Endothelial cell of umbilical vein (primary cell): ENCODE results near the gene GCNT1. TPM values are rescaled to one million over a fixed set of nuclear protein-coding genes. Genes with fewer than 3 reads are reported as not detected.

Experiments
- BruUV-seq: library from RNA; stranded (reverse); fragments of 400-500 nt; replicated peaks from 2 replicates; lab custom pipeline; 2021; lab: Mats Ljungman, UMichigan
- CTCF ChIA-PET: fragments of 300-600, 350-600 bp; sonication (Branson Sonifier 250); formaldehyde crosslinking; loops from one replicate; lab custom pipeline; 2021; ENCODE audit warnings: antibody characterized with exemption, inconsistent platforms; lab: Charles Lee
- POLR2A ChIA-PET: fragments of 300-600, 350-600 bp; sonication (Branson Sonifier 250); formaldehyde crosslinking; loops from one replicate; lab custom pipeline; 2021; ENCODE audit warnings: antibody characterized with exemption, inconsistent platforms; lab: Charles Lee
- DNase-seq: peaks from one replicate; pipeline ENCODE4 v3.0.0-alpha.2; 2011; ENCODE audit warnings: low read depth, low spot score
- FAIRE-seq: peaks from 2 replicates; lab custom pipeline; 2011; peaks lifted over from hg19 to GRCh38; lab: Jason Lieb, UNC
- H2AFZ ChIP-seq: 2 replicates; pipeline ENCODE4 v1.6.0; 2012; ENCODE audit warnings: low read depth, low read length, control low read depth, inconsistent platforms
- H3K27ac ChIP-seq: 2 replicates; pipeline ENCODE4 v1.5.1; 2011; ENCODE audit warnings: low read depth, mild to moderate bottlenecking, control low read depth, low read length, moderate library complexity; ENCODE audit not compliant: insufficient read depth
- H3K27me3 ChIP-seq, 2 experiments: 2 replicates each; pipeline versions ENCODE4 v1.6.0 to v1.6.1; 2011; ENCODE audit warnings: low read length in 2 of 2, mixed read lengths in 1 of 2; ENCODE audit not compliant: control insufficient read depth in 2 of 2, insufficient read depth in 2 of 2
- H3K36me3 ChIP-seq, 2 experiments: 2 replicates in 1 of 2; 3 replicates in 1 of 2; pipeline ENCODE4 v1.5.1; 2011; ENCODE audit warnings: low read length in 2 of 2, mild to moderate bottlenecking in 1 of 2, moderate library complexity in 1 of 2; ENCODE audit not compliant: control insufficient read depth in 2 of 2, insufficient read depth in 2 of 2; ENCODE audit errors: extremely low read depth in 1 of 2
- H3K4me1 ChIP-seq: 3 replicates; pipeline ENCODE4 v1.5.1; 2011; ENCODE audit warnings: mild to moderate bottlenecking, low read length; ENCODE audit not compliant: control insufficient read depth, insufficient read depth; ENCODE audit errors: extremely low read depth
- H3K4me2 ChIP-seq: 2 replicates; pipeline ENCODE4 v1.6.1; 2011; ENCODE audit warnings: low read length, control low read depth, mixed read lengths; ENCODE audit not compliant: insufficient read depth
- H3K4me3 ChIP-seq, 3 experiments: fragments of 200-600 bp in 1 of 3; sonication (generic), shearing (Covaris generic) in 1 of 3; replicated peaks in 1 of 3; 2 replicates each; pipeline ENCODE4 v1.5.1; 2011 to 2016; ENCODE audit warnings: control low read depth in 3 of 3, low read length in 3 of 3, mild to moderate bottlenecking in 2 of 3, inconsistent platforms in 1 of 3, low read depth in 1 of 3, moderate library complexity in 1 of 3; ENCODE audit not compliant: insufficient read depth in 1 of 3
- H3K79me2 ChIP-seq: 2 replicates; pipeline ENCODE4 v1.6.0; 2012; ENCODE audit warnings: low read length, inconsistent platforms; ENCODE audit not compliant: control insufficient read depth, insufficient read depth
- H3K9ac ChIP-seq: replicated peaks from 2 replicates; pipeline ENCODE3; 2011; ENCODE audit warnings: low read length, control low read depth; ENCODE audit not compliant: insufficient read depth; ENCODE audit errors: extremely low read depth
- H3K9me1 ChIP-seq: replicated peaks from 3 replicates; pipeline ENCODE4 v1.6.0; 2011; ENCODE audit warnings: mild to moderate bottlenecking, low read length; ENCODE audit not compliant: control insufficient read depth, insufficient read depth; ENCODE audit errors: extremely low read depth
- H3K9me3 ChIP-seq: replicated peaks from 2 replicates; pipeline ENCODE4 v1.5.1; 2012; ENCODE audit warnings: low read length, inconsistent platforms; ENCODE audit not compliant: control insufficient read depth, insufficient read depth
- H4K20me1 ChIP-seq: replicated peaks from 2 replicates; pipeline ENCODE3; 2011; ENCODE audit warnings: mild to moderate bottlenecking, low read length; ENCODE audit not compliant: control insufficient read depth, insufficient read depth; ENCODE audit errors: extremely low read depth
- EZH2 ChIP-seq: IDR thresholded peaks from 2 replicates; pipeline ENCODE4 v1.6.1; 2012; ENCODE audit warnings: borderline replicate concordance, low read depth, mild to moderate bottlenecking, moderate library complexity, low read length, inconsistent platforms; ENCODE audit not compliant: severe bottlenecking
- FOS ChIP-seq: IDR thresholded peaks from 2 replicates; pipeline ENCODE4 v1.6.1; 2011; ENCODE audit warnings: mild to moderate bottlenecking, low read length, moderate library complexity, borderline replicate concordance; ENCODE audit not compliant: insufficient read depth
- GATA2 ChIP-seq: IDR thresholded peaks from 2 replicates; pipeline ENCODE4 v1.7.0; 2011; ENCODE audit warnings: low read depth, mild to moderate bottlenecking, moderate library complexity, mixed read lengths, low read length; ENCODE audit not compliant: insufficient read length, insufficient read depth
- JUN ChIP-seq: IDR thresholded peaks from 2 replicates; pipeline ENCODE4 v1.6.1; 2011; ENCODE audit warnings: borderline replicate concordance, low read depth; ENCODE audit not compliant: insufficient read length, insufficient read depth
- MYC ChIP-seq: IDR thresholded peaks from one replicate; pipeline ENCODE4 v1.6.1; 2011; ENCODE audit warnings: mild to moderate bottlenecking, low read depth, low read length
- POLR2A ChIP-seq: IDR thresholded peaks from 2 replicates; pipeline ENCODE4 v1.6.1; 2012; ENCODE audit warnings: low read depth, mild to moderate bottlenecking, control low read depth, low read length
- POLR2AphosphoS5 ChIP-seq: IDR thresholded peaks from 2 replicates; pipeline ENCODE4 v1.6.1; 2012; ENCODE audit warnings: low read depth, mild to moderate bottlenecking, control low read depth, low read length, moderate library complexity; ENCODE audit not compliant: insufficient read depth
- dilution Hi-C: fragments of 300-500 bp; cut with MboI; formaldehyde crosslinking; loops from one replicate; pipeline ENCODE4 v1.15.0; 2019; ENCODE audit warnings: low sequenced_read_pairs; ENCODE audit not compliant: extremely low pct_ligation_motif_present
- intact Hi-C: fragments of 100-400 bp; cut with micrococcal nuclease; formaldehyde crosslinking; loops from one replicate; pipeline ENCODE4 v1.10.0; 2022
- polyA plus RNA-seq, 4 experiments: library from polyadenylated mRNA; depleted of rRNA in 3 of 4; stranded (reverse) in 3 of 4; unstranded in 1 of 4; fragments of >200 nt; gene quantifications; 2 replicates each; pipeline versions ENCODE4 v1.2.1 to v1.2.3, GENCODE V29; 2011 to 2012; ENCODE audit warnings: missing spikeins in 1 of 4
- total RNA-seq: library from RNA; stranded (reverse); gene quantifications from 2 replicates; pipeline ENCODE4 v1.2.3, GENCODE V29; 2021
- TF ChIP-seq, protein P1 (sequence below), 2 donors: IDR thresholded peaks; 1 replicate in 1 of 2; 2 replicates in 1 of 2; pipeline ENCODE4 v1.5.1; 2011; ENCODE audit warnings: low read length in 2 of 2, mild to moderate bottlenecking in 2 of 2, moderate library complexity in 2 of 2, control low read depth in 1 of 2, inconsistent platforms in 1 of 2, low read depth in 1 of 2; ENCODE audit not compliant: insufficient read depth in 1 of 2; ENCODE audit errors: extremely low read depth in 1 of 2
- TF ChIP-seq, protein P2 (sequence below): IDR thresholded peaks from 2 replicates; pipeline ENCODE4 v1.6.1; 2011; ENCODE audit not compliant: insufficient read depth, insufficient read length

GCNT1 gene
- total and polyA plus RNA-seq, 2 donors (not counting 3 experiments of a cell fraction or from before 2014, with no cell fraction given): 18.1 to 30.9 TPM

DNA sequence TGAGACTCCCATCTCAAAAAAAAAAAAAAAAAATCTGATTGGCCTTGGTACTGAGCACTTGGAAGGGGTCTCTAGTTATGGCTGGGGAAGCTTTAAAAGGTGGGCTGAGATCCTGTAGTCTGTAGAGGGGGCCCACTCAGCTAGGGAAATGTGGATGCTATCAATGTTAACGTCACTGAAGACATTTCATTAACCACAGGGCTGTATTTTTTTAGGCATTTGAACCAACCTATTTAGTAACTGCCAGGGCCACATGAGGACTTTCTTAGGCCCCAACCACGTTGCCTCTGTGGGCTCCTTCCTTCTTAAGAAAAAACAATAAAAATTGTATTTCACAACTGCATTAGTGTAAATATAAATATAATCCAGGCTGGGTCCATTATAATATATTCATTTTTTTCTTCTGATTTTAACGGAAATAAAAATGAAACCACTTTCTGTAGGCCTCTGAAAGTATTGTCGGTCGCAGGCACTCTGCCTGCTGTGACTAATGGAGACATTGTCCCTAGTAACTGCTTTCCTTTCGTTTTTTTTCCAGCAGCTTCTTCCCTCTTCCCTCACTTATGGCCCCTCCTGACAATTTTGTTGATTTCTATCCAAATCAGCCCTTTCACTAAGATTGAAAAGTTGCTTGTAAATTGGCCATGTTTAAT, 71.6 kb downstream of the GCNT1 start:
- DNase-seq (peak; percentile 49), FAIRE-seq (peak; percentile 21)
- peak overlapping the region; percentile 9 for H3K27ac ChIP-seq
- H3K36me3 ChIP-seq: no peaks in the 10 kb centered on the region
- ChIA-PET POLR2A (no interaction called here), CTCF (interaction anchor here (1.0 kb wide), 1 partner anchor 11 kb away, joined by 3 read pairs; no protein-coding TSS in a partner anchor)
- H3K9ac ChIP-seq: peak overlapping the region; percentile 44
- H3K4me3 ChIP-seq: no peak overlapping the region
- TF ChIP-seq JUN (no peak), POLR2AphosphoS5 (no peak), GATA2 (no peak), POLR2A (no peak), EZH2 (no peak), MYC (no peak), FOS (no peak)
- TF ChIP-seq, protein P1, sequence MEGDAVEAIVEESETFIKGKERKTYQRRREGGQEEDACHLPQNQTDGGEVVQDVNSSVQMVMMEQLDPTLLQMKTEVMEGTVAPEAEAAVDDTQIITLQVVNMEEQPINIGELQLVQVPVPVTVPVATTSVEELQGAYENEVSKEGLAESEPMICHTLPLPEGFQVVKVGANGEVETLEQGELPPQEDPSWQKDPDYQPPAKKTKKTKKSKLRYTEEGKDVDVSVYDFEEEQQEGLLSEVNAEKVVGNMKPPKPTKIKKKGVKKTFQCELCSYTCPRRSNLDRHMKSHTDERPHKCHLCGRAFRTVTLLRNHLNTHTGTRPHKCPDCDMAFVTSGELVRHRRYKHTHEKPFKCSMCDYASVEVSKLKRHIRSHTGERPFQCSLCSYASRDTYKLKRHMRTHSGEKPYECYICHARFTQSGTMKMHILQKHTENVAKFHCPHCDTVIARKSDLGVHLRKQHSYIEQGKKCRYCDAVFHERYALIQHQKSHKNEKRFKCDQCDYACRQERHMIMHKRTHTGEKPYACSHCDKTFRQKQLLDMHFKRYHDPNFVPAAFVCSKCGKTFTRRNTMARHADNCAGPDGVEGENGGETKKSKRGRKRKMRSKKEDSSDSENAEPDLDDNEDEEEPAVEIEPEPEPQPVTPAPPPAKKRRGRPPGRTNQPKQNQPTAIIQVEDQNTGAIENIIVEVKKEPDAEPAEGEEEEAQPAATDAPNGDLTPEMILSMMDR (IDR thresholded peaks at IDR 0.05; ENCODE audit: extremely low read depth in 1 of 2, insufficient read depth in 1 of 2, low read depth in 1 of 2, low read length in 2 of 2): no peak
- TF ChIP-seq, protein P2, sequence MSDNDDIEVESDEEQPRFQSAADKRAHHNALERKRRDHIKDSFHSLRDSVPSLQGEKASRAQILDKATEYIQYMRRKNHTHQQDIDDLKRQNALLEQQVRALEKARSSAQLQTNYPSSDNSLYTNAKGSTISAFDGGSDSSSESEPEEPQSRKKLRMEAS: no peak
- dilution Hi-C loops: no loop called here
- H4K20me1 ChIP-seq: no peaks in the 10 kb centered on the region
- H3K4me2 ChIP-seq: peak overlapping the region; percentile 52
- no peaks in the 10 kb centered on the region for H3K79me2 ChIP-seq
- no peaks in the 10 kb centered on the region for H3K27me3 ChIP-seq
- intact Hi-C loops: no loop called here
- no peaks in the 10 kb centered on the region for H3K9me1 ChIP-seq
- H3K9me3 ChIP-seq: no peaks in the 10 kb centered on the region
- H2AFZ ChIP-seq: peak overlapping the region; percentile 51
- H3K4me1 ChIP-seq: no peaks in the 10 kb centered on the region
- no TSS peak for BruUV-seq
